H1 (cell line): ENCODE measurements around the gene VWA7. TPM values are rescaled to one million over a fixed set of nuclear protein-coding genes. Genes with fewer than 3 reads are reported as not detected.
A peak's percentile ranks its signal among the peaks of the same experiment; 100 is the strongest.

Experiments used
- CTCF ChIA-PET: fragments of 300-600 bp; sonication (Branson Sonifier 250); formaldehyde crosslinking; loops from one replicate; lab custom pipeline; 2021; ENCODE audit not compliant: partially characterized antibody; lab: Charles Lee
- POLR2A ChIA-PET: fragments of 300-600 bp; sonication (Branson Sonifier 250); formaldehyde crosslinking; loops from one replicate; lab custom pipeline; 2021; ENCODE audit warnings: inconsistent platforms; ENCODE audit not compliant: partially characterized antibody; lab: Charles Lee
- DNase-seq, 2 experiments: peaks; one replicate each; pipeline versions ENCODE4 v3.0.0 to v3.0.0-alpha.2; 2010 to 2022; ENCODE audit warnings: low spot score in 2 of 2, low read depth in 1 of 2, mixed read lengths in 1 of 2
- FAIRE-seq: peaks from 2 replicates; lab custom pipeline; 2011; peaks lifted over from hg19 to GRCh38; lab: Jason Lieb, UNC
- H2AFZ ChIP-seq: 2 replicates; pipeline ENCODE4 v1.8.1; 2012; ENCODE audit warnings: low read length, inconsistent platforms
- H2AK5ac ChIP-seq: 2 replicates; pipeline ENCODE4 v1.6.1; 2013; ENCODE audit warnings: low read depth, low read length
- H2BK120ac ChIP-seq: replicated peaks from 2 replicates; pipeline ENCODE3; 2013; ENCODE audit warnings: low read depth, low read length, inconsistent platforms
- H2BK12ac ChIP-seq: 2 replicates; pipeline ENCODE4 v1.6.1; 2013; ENCODE audit warnings: low read depth, low read length
- H2BK15ac ChIP-seq: 2 replicates; pipeline ENCODE4 v1.6.1; 2013; ENCODE audit warnings: low read length
- H2BK20ac ChIP-seq: 2 replicates; pipeline ENCODE4 v1.6.1; 2013; ENCODE audit warnings: low read length
- H2BK5ac ChIP-seq: 2 replicates; pipeline ENCODE4 v1.6.1; 2013; ENCODE audit warnings: low read depth, low read length
- H3K14ac ChIP-seq: 2 replicates; pipeline ENCODE4 v1.6.1; 2013; ENCODE audit warnings: inconsistent platforms; ENCODE audit not compliant: insufficient read length
- H3K18ac ChIP-seq: 2 replicates; pipeline ENCODE4 v1.6.1; 2013; ENCODE audit warnings: low read length; ENCODE audit errors: extremely low read depth
- H3K23ac ChIP-seq: 2 replicates; pipeline ENCODE4 v1.6.1; 2013; ENCODE audit warnings: inconsistent platforms; ENCODE audit not compliant: insufficient read length
- H3K23me2 ChIP-seq: 2 replicates; pipeline ENCODE4 v1.6.1; 2013; ENCODE audit warnings: low read depth, low read length
- H3K27ac ChIP-seq: 2 replicates; pipeline ENCODE4 v1.6.1; 2011; ENCODE audit warnings: low read depth, low read length, inconsistent platforms
- H3K27me3 ChIP-seq, 4 experiments: replicated peaks in 1 of 4; 1 replicate in 1 of 4; 2 replicates in 3 of 4; pipeline versions ENCODE4 v1.6.1 to v1.8.1; 2011 to 2013; ENCODE audit warnings: low read length in 3 of 4, mild to moderate bottlenecking in 3 of 4, inconsistent platforms in 2 of 4, mixed read lengths in 2 of 4, moderate library complexity in 1 of 4; ENCODE audit not compliant: control insufficient read depth in 3 of 4, insufficient read depth in 3 of 4; ENCODE audit errors: extremely low read depth in 1 of 4
- H3K36me3 ChIP-seq, 4 experiments: 2 replicates each; pipeline versions ENCODE4 v1.6.1 to v1.8.1; 2011 to 2013; ENCODE audit warnings: mild to moderate bottlenecking in 4 of 4, low read length in 3 of 4, moderate library complexity in 2 of 4, control low read depth in 1 of 4, inconsistent platforms in 1 of 4; ENCODE audit not compliant: insufficient read depth in 4 of 4, control insufficient read depth in 2 of 4
- H3K4ac ChIP-seq: replicated peaks from 2 replicates; pipeline ENCODE3; 2013; ENCODE audit warnings: low read length, low read depth, mixed read lengths, inconsistent platforms; ENCODE audit not compliant: insufficient read length
- H3K4me1 ChIP-seq, 4 experiments: replicated peaks in 1 of 4; 1 replicate in 1 of 4; 2 replicates in 3 of 4; pipeline versions ENCODE4 v1.6.1 to v1.8.1; 2011 to 2013; ENCODE audit warnings: low read length in 3 of 4, inconsistent platforms in 2 of 4, mixed read lengths in 1 of 4; ENCODE audit not compliant: insufficient read depth in 4 of 4, control insufficient read depth in 3 of 4
- H3K4me2 ChIP-seq, 2 experiments: 2 replicates each; pipeline versions ENCODE4 v1.6.1 to v1.8.1; 2011 to 2013; ENCODE audit warnings: low read depth in 2 of 2, low read length in 2 of 2, control low read depth in 1 of 2, inconsistent platforms in 1 of 2, mild to moderate bottlenecking in 1 of 2; ENCODE audit not compliant: insufficient read depth in 1 of 2
- H3K4me3 ChIP-seq, 4 experiments: fragments of 200-600, 300-600 bp in 1 of 4; sonication (generic), shearing (Covaris generic), sonication (Bioruptor Twin) in 1 of 4; 2 replicates each; pipeline versions ENCODE4 v1.5.1 to v1.8.1; 2011 to 2016; ENCODE audit warnings: low read length in 4 of 4, low read depth in 3 of 4, control low read depth in 2 of 4, inconsistent platforms in 2 of 4, mild to moderate bottlenecking in 2 of 4, mixed read lengths in 1 of 4, moderate library complexity in 1 of 4; ENCODE audit not compliant: insufficient read depth in 2 of 4; ENCODE audit errors: extremely low read depth in 1 of 4
- H3K56ac ChIP-seq: replicated peaks from 2 replicates; pipeline ENCODE3; 2013; ENCODE audit warnings: low read depth, mild to moderate bottlenecking, mixed read lengths, low read length, inconsistent platforms; ENCODE audit not compliant: insufficient read length
- H3K79me1 ChIP-seq: 2 replicates; pipeline ENCODE4 v1.6.1; 2013; ENCODE audit warnings: low read depth, low read length, control low read depth
- H3K79me2 ChIP-seq, 2 experiments: 2 replicates each; pipeline versions ENCODE4 v1.6.1 to v1.8.1; 2012 to 2013; ENCODE audit warnings: low read length in 2 of 2, mild to moderate bottlenecking in 2 of 2, inconsistent platforms in 1 of 2; ENCODE audit not compliant: insufficient read depth in 2 of 2, control insufficient read depth in 1 of 2
- H3K9ac ChIP-seq, 4 experiments: replicated peaks in 1 of 4; 1 replicate in 1 of 4; 2 replicates in 3 of 4; pipeline versions ENCODE4 v1.6.1 to v1.8.1; 2011 to 2013; ENCODE audit warnings: low read depth in 3 of 4, low read length in 3 of 4, control low read depth in 2 of 4, mild to moderate bottlenecking in 2 of 4, moderate library complexity in 2 of 4, inconsistent platforms in 1 of 4; ENCODE audit errors: extremely low read depth in 1 of 4
- H3K9me3 ChIP-seq, 2 experiments: 2 replicates each; pipeline versions ENCODE4 v1.6.1 to v1.8.1; 2012 to 2013; ENCODE audit warnings: mild to moderate bottlenecking in 2 of 2, moderate library complexity in 2 of 2, control low read depth in 1 of 2, inconsistent platforms in 1 of 2, low read depth in 1 of 2, low read length in 1 of 2, mixed read lengths in 1 of 2; ENCODE audit not compliant: insufficient read depth in 2 of 2
- H4K20me1 ChIP-seq, 2 experiments: replicated peaks in 1 of 2; 2 replicates each; pipeline versions ENCODE3 to v1.8.1; 2011 to 2013; ENCODE audit warnings: inconsistent platforms in 2 of 2, low read length in 2 of 2, mild to moderate bottlenecking in 1 of 2; ENCODE audit not compliant: insufficient read depth in 2 of 2, control insufficient read depth in 1 of 2
- H4K5ac ChIP-seq: 2 replicates; pipeline ENCODE4 v1.6.1; 2013; ENCODE audit warnings: low read length, low read depth, mixed read lengths, inconsistent platforms; ENCODE audit not compliant: insufficient read length
- H4K8ac ChIP-seq: 2 replicates; pipeline ENCODE4 v1.8.0; 2013; ENCODE audit warnings: mild to moderate bottlenecking, moderate library complexity, low read length, inconsistent platforms; ENCODE audit not compliant: insufficient read depth; ENCODE audit errors: extremely low read depth
- H4K91ac ChIP-seq: replicated peaks from 2 replicates; pipeline ENCODE3; 2013; ENCODE audit warnings: low read length, mixed read lengths, inconsistent platforms; ENCODE audit not compliant: insufficient read length
- BACH1 ChIP-seq: IDR thresholded peaks from 2 replicates; pipeline ENCODE4 v1.6.1; 2012; ENCODE audit warnings: low read length, improper control_type of control experiment
- CREB1 ChIP-seq: IDR thresholded peaks from 2 replicates; pipeline ENCODE4 v1.6.1; 2012; ENCODE audit warnings: inconsistent platforms
- E2F6 ChIP-seq: IDR thresholded peaks from 2 replicates; pipeline ENCODE4 v1.6.1; 2012; ENCODE audit warnings: inconsistent platforms
- EP300 ChIP-seq, 2 experiments: IDR thresholded peaks; 1 replicate in 1 of 2; 2 replicates in 1 of 2; pipeline ENCODE4 v1.6.1; 2011 to 2012; ENCODE audit warnings: low read depth in 2 of 2, low read length in 2 of 2, mild to moderate bottlenecking in 2 of 2, borderline replicate concordance in 1 of 2, inconsistent platforms in 1 of 2, moderate library complexity in 1 of 2
- GTF2F1 ChIP-seq: IDR thresholded peaks from 2 replicates; pipeline ENCODE4 v1.6.1; 2012; ENCODE audit warnings: low read depth, low read length, improper control_type of control experiment, borderline replicate concordance
- HDAC2 ChIP-seq, 2 experiments: fragments of 300-600 bp in 1 of 2; sonication (generic) in 1 of 2; IDR thresholded peaks; 2 replicates each; pipeline ENCODE4 v1.6.1; 2011 to 2012; ENCODE audit warnings: low read depth in 2 of 2, low read length in 2 of 2, mild to moderate bottlenecking in 2 of 2, moderate library complexity in 2 of 2, borderline replicate concordance in 1 of 2, inconsistent platforms in 1 of 2
- PHF8 ChIP-seq: fragments of 200-600 bp; sonication (generic); conservative IDR thresholded peaks from 2 replicates; pipeline ENCODE4 v1.7.1; 2012; ENCODE audit warnings: low read depth, mild to moderate bottlenecking, inconsistent platforms, low read length, moderate library complexity
- POLR2A ChIP-seq, 2 experiments: IDR thresholded peaks; 1 replicate in 1 of 2; 2 replicates in 1 of 2; pipeline ENCODE4 v1.6.1; 2011; ENCODE audit warnings: low read depth in 2 of 2, low read length in 2 of 2, mild to moderate bottlenecking in 2 of 2; ENCODE audit errors: control extremely low read depth in 1 of 2
- POLR2AphosphoS5 ChIP-seq: IDR thresholded peaks from 2 replicates; pipeline ENCODE4 v1.6.1; 2011; ENCODE audit warnings: low read depth, low read length
- SIRT6 ChIP-seq: IDR thresholded peaks from one replicate; pipeline ENCODE4 v1.7.1; 2012; ENCODE audit warnings: low read length, inconsistent platforms
- SUZ12 ChIP-seq: fragments of 200-600 bp; sonication (generic); IDR thresholded peaks from 2 replicates; pipeline ENCODE4 v1.6.1; 2012; ENCODE audit warnings: mild to moderate bottlenecking, inconsistent platforms, low read length, moderate library complexity, mixed read lengths
- TAF1 ChIP-seq: IDR thresholded peaks from 2 replicates; pipeline ENCODE4 v1.6.1; 2011; ENCODE audit warnings: mild to moderate bottlenecking, low read depth, low read length
- TBP ChIP-seq: IDR thresholded peaks from 2 replicates; pipeline ENCODE4 v1.6.1; 2011; ENCODE audit warnings: low read depth, low read length, improper control_type of control experiment
- TCF12 ChIP-seq: IDR thresholded peaks from 2 replicates; pipeline ENCODE4 v1.6.1; 2011; ENCODE audit warnings: low read depth, mild to moderate bottlenecking, low read length
- WGBS, 2 experiments: shearing (Covaris generic) in 1 of 2; methylation state at CpG; one replicate each; pipeline versions ENCODE4 v1.1.6 to v1.1.7; 2013 to 2015; ENCODE audit warnings: low lambda C conversion rate in 2 of 2, mixed read lengths in 2 of 2, inconsistent platforms in 1 of 2, low coverage in 1 of 2, missing lambda C conversion rate in 1 of 2; ENCODE audit not compliant: insufficient replicate concordance in 2 of 2, insufficient coverage in 1 of 2, insufficient read length in 1 of 2; ENCODE audit errors: extremely low coverage in 1 of 2, missing lambda C conversion rate in 1 of 2; 5-methylcytosine and 5-hydroxymethylcytosine counted together
- polyA plus RNA-seq, 7 experiments: library from polyadenylated mRNA; depleted of rRNA in 3 of 7; stranded (reverse) in 5 of 7; unstranded in 2 of 7; fragments of >200 nt in 5 of 7; fragments of 200-250 nt in 2 of 7; gene quantifications; 1 replicate in 5 of 7; 2 replicates in 1 of 7; 4 replicates in 1 of 7; pipeline versions ENCODE4 v1.2.1 to v1.2.3, GENCODE V29; 2011 to 2013; ENCODE audit warnings: missing spikeins in 2 of 7, mixed read lengths in 2 of 7
- total RNA-seq: library from RNA; stranded (reverse); fragmentation: NEBNext Ultra II Directional; extraction: Animal tissue kit (Norgen Biotek cat#: 25700); gene quantifications from 2 replicates; pipeline ENCODE4 v1.2.1, GENCODE V29; 2021

VWA7 gene
- total and polyA plus RNA-seq, 2 of the 8 experiments (the other 6 are each of a cell fraction or from before 2014, with no cell fraction given), result 0.82 to 2.1 TPM

DNA sequence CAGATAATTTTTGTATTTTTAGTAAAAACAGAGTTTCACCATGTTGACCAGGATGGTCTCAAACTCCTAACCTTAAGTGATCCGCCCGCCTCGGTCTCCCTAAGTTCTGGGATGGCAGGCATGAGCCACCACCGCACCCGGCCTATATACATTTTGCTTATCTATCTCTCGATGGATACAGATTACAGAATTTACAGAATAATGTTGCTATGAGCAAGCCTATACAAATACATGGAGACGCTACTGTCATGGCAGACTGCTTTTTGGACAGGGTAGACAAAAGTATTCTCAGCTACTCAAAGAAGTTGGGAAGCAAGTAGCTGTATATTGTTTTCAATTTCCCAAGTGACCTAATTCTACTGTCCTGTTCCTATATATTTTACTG lies 36.3 kb upstream of the VWA7 start:
- Histone ChIP-seq H3K4me2 (peak overlapping the region; percentile 70 to 71; a peak in 3 of 4 replicates), H3K27ac (no peak overlapping the region), H3K9ac (no peak overlapping the region), H2BK5ac (no peak overlapping the region), H4K5ac (no peak overlapping the region), H2BK20ac (no peak overlapping the region), H3K9me3 (no peaks in the 10 kb centered on the region), H3K4ac (no peak overlapping the region), H3K23me2 (peaks cover 6% of the 10 kb centered on the region; the same call in 1 of the 2 replicates), H2AFZ (no peak overlapping the region), H4K20me1 (no peaks in the 10 kb centered on the region), H3K79me1 (peaks cover 2% of the 10 kb centered on the region; the same call in 1 of the 2 replicates)
- FAIRE-seq, result no peak
- TF ChIP-seq CREB1 (no peak), PHF8 (no peak), SIRT6 (no peak), E2F6 (no peak), TAF1 (no peak), HDAC2 (IDR thresholded peaks at IDR 0.05; ENCODE audit: borderline replicate concordance in 1 of 2, low read depth in 2 of 2, low read length in 2 of 2) (no peak), GTF2F1 (no peak), TCF12 (no peak), BACH1 (no peak), POLR2AphosphoS5 (no peak), SUZ12 (no peak), POLR2A (IDR thresholded peaks at IDR 0.05; ENCODE audit: control extremely low read depth in 1 of 2, low read depth in 2 of 2, low read length in 2 of 2) (no peak), EP300 (IDR thresholded peaks at IDR 0.05; ENCODE audit: borderline replicate concordance in 1 of 2, low read depth in 2 of 2, low read length in 2 of 2) (no peak), TBP (no peak)
- TF ChIP-seq, all 59 proteins: peak for 0
- H3K4me1 ChIP-seq, result peaks cover 0 to 5% (median 3%) of the 10 kb centered on the region in 4 experiments; a peak in 4 of 7 replicates
- peak overlapping the region; percentile 15 for H4K91ac ChIP-seq
- H3K23ac ChIP-seq, result no peak overlapping the region
- DNase-seq, result no peak
- H3K4me3 ChIP-seq, result peak overlapping the region in 3 of 4 experiments; percentile 33 to 63 (median 38); a peak in 4 of 8 replicates
- no peak overlapping the region for H2BK15ac ChIP-seq
- CTCF ChIA-PET, result interaction anchor here (0.6 to 3.6 kb wide), 8 partner anchors 8 to 356 kb away, joined by 3 to 28 read pairs (median 6); partner anchors contain the start of gene VARS1
- H3K18ac ChIP-seq, result no peak overlapping the region
- H4K8ac ChIP-seq, result no peak overlapping the region
- no peaks in the 10 kb centered on the region for H3K36me3 ChIP-seq
- H2AK5ac ChIP-seq, result no peak overlapping the region
- POLR2A ChIA-PET, result interaction anchor here (0.9 to 6.3 kb wide), 17 partner anchors 8 to 187 kb away, joined by 3 to 119 read pairs (median 8); partner anchors contain the start of genes DDAH2, HSPA1B, LSM2 and MSH5
- peak overlapping the region; percentile 22 for H2BK120ac ChIP-seq
- no peak overlapping the region for H3K14ac ChIP-seq
- no peak overlapping the region for H3K56ac ChIP-seq
- H3K27me3 ChIP-seq, result no peaks in the 10 kb centered on the region
- H2BK12ac ChIP-seq, result no peak overlapping the region
- peaks cover 0 to 5% of the 10 kb centered on the region in 2 experiments; a peak in 1 of 4 replicates for H3K79me2 ChIP-seq
- WGBS, 2 experiments, result 94% methylated on average over 7 of the region's 7 CpGs; no CpG with 5 or more reads in 1 of the 2 experiments
